A549 (cell line): ENCODE measurements around the gene TEKT5.

Source experiments
- CTCF ChIP-seq: fragments of >200 bp; sonication (Bioruptor Twin); formaldehyde crosslinking; IDR thresholded peaks from 3 replicates; pipeline ENCODE4 v1.5.1; 2016
- FOSB ChIP-seq: fragments of 250-450 bp; sonication (Bioruptor Pico); IDR thresholded peaks from 2 replicates; pipeline ENCODE4 v1.5.0; 2020; ENCODE audit warnings: mild to moderate bottlenecking, moderate library complexity
- MAZ ChIP-seq: fragments of 150-350 bp; IDR thresholded peaks from 2 replicates; pipeline ENCODE4 v1.6.1; 2014; ENCODE audit warnings: antibody characterized with exemption, low read depth, low read length, borderline replicate concordance
- NFE2L2 ChIP-seq: fragments of 150-350 bp; conservative IDR thresholded peaks from 2 replicates; pipeline ENCODE4 v1.6.1; 2014; ENCODE audit warnings: low read length
- RCOR1 ChIP-seq: fragments of 150-350 bp; IDR thresholded peaks from 2 replicates; pipeline ENCODE4 v1.6.1; 2014; ENCODE audit warnings: antibody characterized with exemption, low read length, low read depth
- SREBF2 ChIP-seq: fragments of 450-650 bp; IDR thresholded peaks from 2 replicates; pipeline ENCODE4 v1.6.1; 2014; ENCODE audit warnings: mild to moderate bottlenecking, moderate library complexity
- TF ChIP-seq, protein P1 (sequence below): fragments of 200-600 bp; sonication (generic); IDR thresholded peaks from 2 replicates; pipeline ENCODE4 v1.6.1; 2016; ENCODE audit warnings: antibody characterized with exemption, mild to moderate bottlenecking, moderate library complexity

DNA sequence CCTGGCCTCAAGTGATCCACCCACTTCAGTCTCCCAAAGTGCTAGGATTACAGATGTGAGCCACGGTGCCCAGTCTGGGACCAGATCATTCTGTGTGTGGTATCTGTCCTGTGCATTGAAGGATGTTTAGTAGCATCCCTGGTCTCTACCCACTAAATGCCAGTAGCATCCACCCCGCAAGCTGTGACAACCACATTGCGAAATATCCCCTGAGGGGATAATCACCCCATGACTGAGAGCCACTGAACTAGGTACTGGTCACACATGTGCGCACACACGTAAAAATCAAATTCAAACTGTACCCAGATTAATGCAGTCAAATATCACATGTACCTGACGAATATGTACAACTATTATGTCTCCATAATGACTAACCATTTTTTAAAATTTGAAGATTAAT, 35.8 kb downstream of the TEKT5 start:
- TF ChIP-seq CTCF (no peak), RCOR1 (no peak), MAZ (no peak), NFE2L2 (no peak), SREBF2 (no peak), FOSB (CRISPR knock-in tag) (no peak)
- TF ChIP-seq, protein P1, sequence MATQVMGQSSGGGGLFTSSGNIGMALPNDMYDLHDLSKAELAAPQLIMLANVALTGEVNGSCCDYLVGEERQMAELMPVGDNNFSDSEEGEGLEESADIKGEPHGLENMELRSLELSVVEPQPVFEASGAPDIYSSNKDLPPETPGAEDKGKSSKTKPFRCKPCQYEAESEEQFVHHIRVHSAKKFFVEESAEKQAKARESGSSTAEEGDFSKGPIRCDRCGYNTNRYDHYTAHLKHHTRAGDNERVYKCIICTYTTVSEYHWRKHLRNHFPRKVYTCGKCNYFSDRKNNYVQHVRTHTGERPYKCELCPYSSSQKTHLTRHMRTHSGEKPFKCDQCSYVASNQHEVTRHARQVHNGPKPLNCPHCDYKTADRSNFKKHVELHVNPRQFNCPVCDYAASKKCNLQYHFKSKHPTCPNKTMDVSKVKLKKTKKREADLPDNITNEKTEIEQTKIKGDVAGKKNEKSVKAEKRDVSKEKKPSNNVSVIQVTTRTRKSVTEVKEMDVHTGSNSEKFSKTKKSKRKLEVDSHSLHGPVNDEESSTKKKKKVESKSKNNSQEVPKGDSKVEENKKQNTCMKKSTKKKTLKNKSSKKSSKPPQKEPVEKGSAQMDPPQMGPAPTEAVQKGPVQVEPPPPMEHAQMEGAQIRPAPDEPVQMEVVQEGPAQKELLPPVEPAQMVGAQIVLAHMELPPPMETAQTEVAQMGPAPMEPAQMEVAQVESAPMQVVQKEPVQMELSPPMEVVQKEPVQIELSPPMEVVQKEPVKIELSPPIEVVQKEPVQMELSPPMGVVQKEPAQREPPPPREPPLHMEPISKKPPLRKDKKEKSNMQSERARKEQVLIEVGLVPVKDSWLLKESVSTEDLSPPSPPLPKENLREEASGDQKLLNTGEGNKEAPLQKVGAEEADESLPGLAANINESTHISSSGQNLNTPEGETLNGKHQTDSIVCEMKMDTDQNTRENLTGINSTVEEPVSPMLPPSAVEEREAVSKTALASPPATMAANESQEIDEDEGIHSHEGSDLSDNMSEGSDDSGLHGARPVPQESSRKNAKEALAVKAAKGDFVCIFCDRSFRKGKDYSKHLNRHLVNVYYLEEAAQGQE: no peak
